ENCODE data around the gene NUP35. TPM values are rescaled to one million over a fixed set of nuclear protein-coding genes. Genes with fewer than 3 reads are reported as not detected.

NUP35 gene
- total and polyA plus RNA-seq, 2 experiments from 2014 or later, result 57.4 to 65.3 TPM

GRCh38 chr2:183123959-183124221, 353 bp upstream of the NUP35 start (continued):
- TF ChIP-seq, protein P1, sequence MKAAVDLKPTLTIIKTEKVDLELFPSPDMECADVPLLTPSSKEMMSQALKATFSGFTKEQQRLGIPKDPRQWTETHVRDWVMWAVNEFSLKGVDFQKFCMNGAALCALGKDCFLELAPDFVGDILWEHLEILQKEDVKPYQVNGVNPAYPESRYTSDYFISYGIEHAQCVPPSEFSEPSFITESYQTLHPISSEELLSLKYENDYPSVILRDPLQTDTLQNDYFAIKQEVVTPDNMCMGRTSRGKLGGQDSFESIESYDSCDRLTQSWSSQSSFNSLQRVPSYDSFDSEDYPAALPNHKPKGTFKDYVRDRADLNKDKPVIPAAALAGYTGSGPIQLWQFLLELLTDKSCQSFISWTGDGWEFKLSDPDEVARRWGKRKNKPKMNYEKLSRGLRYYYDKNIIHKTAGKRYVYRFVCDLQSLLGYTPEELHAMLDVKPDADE (IDR thresholded peaks at IDR 0.05), result no peak

DNA sequence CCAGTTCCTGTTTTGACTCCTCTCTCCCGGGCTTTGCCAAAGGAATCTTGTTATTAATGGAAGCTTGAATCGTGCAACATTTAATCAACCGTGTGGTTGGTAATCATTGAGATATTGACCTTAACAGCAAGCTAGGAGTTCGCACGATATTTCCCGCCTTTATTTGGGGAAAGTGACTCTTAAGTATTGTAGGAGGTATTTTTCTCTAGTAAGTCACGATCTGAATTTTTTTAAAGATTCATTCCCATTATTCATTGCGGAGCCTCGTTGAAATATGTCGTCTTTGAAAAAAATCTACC, 663 bp downstream of the NUP35 start:
- DNase-seq (ENCODE audit: low spot score) (no peak), ATAC-seq (no peak)
- H3K36me3 Mint-ChIP-seq (ENCODE audit: low read depth), result peaks cover 16% of the 10 kb centered on the region
- peaks cover 9% of the 10 kb centered on the region for H3K27me3 Mint-ChIP-seq (ENCODE audit: insufficient read depth, low read depth, poor library complexity)
- Histone ChIP-seq H3K27ac (ENCODE audit: low read depth) (peak overlapping the region; percentile 94), H3K4me1 (ENCODE audit: insufficient read depth) (peaks cover 20% of the 10 kb centered on the region), H3K27me3 (ENCODE audit: insufficient read depth) (no peaks in the 10 kb centered on the region), H4K20me1 (replicated peaks; ENCODE audit: insufficient read depth) (peaks cover 28% of the 10 kb centered on the region), H3F3A (replicated peaks; ENCODE audit: low read depth) (no peaks in the 10 kb centered on the region), H3K4me2 (peak overlapping the region; percentile 84), H3K79me2 (replicated peaks; ENCODE audit: insufficient read depth) (peaks cover 53% of the 10 kb centered on the region), H3K9me2 (ENCODE audit: insufficient read depth) (no peaks in the 10 kb centered on the region), H3K36me3 (ENCODE audit: insufficient read depth) (peaks cover 10% of the 10 kb centered on the region; the same call in 1 of the 2 replicates), H3K4me3 (peak overlapping the region; percentile 81), H2AFZ (no peak overlapping the region)
- TF ChIP-seq STAT1 (IDR thresholded peaks at IDR 0.05; ENCODE audit: unreplicated experiment), result no peak
- TF ChIP-seq, protein P1 (IDR thresholded peaks at IDR 0.05), result 0 out of 2 replicates have a peak, but pooled peaks have one; percentile 13
- H3K9me3 Mint-ChIP-seq, result no peaks in the 10 kb centered on the region
- peak overlapping the region; percentile 100 for H3K27ac Mint-ChIP-seq
- H3K4me3 Mint-ChIP-seq, result peak overlapping the region; percentile 99
- peaks cover 16% of the 10 kb centered on the region; the same call in 2 of the 3 replicates for H3K4me1 Mint-ChIP-seq

DNA sequence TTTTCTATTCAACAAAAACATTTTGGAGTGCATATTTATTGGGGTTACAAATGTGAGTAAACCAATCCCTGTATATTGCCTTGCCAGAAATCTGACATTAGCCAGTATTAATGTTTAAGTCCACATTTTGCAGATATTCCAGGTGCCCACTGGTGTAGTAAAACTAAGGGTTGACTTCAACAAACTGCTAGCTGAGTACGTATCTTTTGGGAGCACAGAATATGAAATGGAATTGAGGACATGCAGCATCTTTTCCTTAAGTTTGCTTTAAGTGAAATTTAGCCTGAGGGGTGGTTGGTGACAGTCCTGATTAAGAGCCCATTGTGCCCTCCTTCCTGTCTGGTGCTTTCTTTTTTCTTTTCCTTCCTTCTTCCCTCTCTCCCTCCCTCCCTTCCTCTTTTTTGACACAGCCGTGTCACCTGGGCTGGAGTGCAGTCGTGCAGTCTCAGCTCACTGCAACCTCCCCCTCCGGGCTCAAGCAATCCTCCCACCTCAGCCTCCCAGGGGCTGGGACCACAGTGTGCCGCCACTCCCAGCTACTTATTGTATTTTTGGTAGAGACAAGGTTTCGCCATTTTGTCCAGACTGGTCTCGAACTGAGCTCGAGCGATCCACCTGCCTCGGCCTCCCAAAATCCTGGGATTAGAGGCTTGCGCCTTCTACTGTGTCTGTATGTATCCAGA, 1.6 kb downstream of the NUP35 start:
- peaks cover 11% of the 10 kb centered on the region; the same call in 1 of the 2 replicates for H3K36me3 ChIP-seq (ENCODE audit: insufficient read depth)
- H3K27ac ChIP-seq (ENCODE audit: low read depth), result no peak overlapping the region; the same call in 1 of the 2 replicates
- Mint-ChIP-seq H3K4me1 (peaks cover 16% of the 10 kb centered on the region; the same call in 2 of the 3 replicates), H3K27me3 (ENCODE audit: insufficient read depth, low read depth, poor library complexity) (peaks cover 9% of the 10 kb centered on the region), H3K36me3 (ENCODE audit: low read depth) (peaks cover 22% of the 10 kb centered on the region), H3K4me3 (peak overlapping the region; percentile 99), H3K27ac (peak overlapping the region; percentile 80), H3K9me3 (no peaks in the 10 kb centered on the region)
- no peaks in the 10 kb centered on the region for H3F3A ChIP-seq (replicated peaks; ENCODE audit: low read depth)
- peak overlapping the region; percentile 81 for H3K4me3 ChIP-seq
- no peaks in the 10 kb centered on the region for H3K27me3 ChIP-seq (ENCODE audit: insufficient read depth)
- ATAC-seq (no peak), DNase-seq (ENCODE audit: low spot score) (no peak)
- peak overlapping the region; percentile 84 for H3K4me2 ChIP-seq
- peaks cover 62% of the 10 kb centered on the region for H3K79me2 ChIP-seq (replicated peaks; ENCODE audit: insufficient read depth)
- peaks cover 20% of the 10 kb centered on the region for H3K4me1 ChIP-seq (ENCODE audit: insufficient read depth)
- peaks cover 33% of the 10 kb centered on the region for H4K20me1 ChIP-seq (replicated peaks; ENCODE audit: insufficient read depth)
- H2AFZ ChIP-seq, result no peak overlapping the region
- no peaks in the 10 kb centered on the region for H3K9me2 ChIP-seq (ENCODE audit: insufficient read depth)
- TF ChIP-seq ZNF114 (CRISPR knock-in tag; IDR thresholded peaks at IDR 0.05) (no peak), POLR2AphosphoS5 (IDR thresholded peaks at IDR 0.05; ENCODE audit: low read depth) (no peak), REST (IDR thresholded peaks at IDR 0.05; ENCODE audit: unreplicated experiment) (no peak), EZH2 (IDR thresholded peaks at IDR 0.05; ENCODE audit: low read depth, unreplicated experiment) (no peak), ZNF462 (CRISPR knock-in tag; IDR thresholded peaks at IDR 0.05) (no peak), STAT1 (IDR thresholded peaks at IDR 0.05; ENCODE audit: unreplicated experiment) (no peak)

All from GM23338 (cell line).